ENCODE results near the gene FAM117A. TPM values are rescaled to one million over a fixed set of nuclear protein-coding genes. Genes with fewer than 3 reads are reported as not detected.

Gene FAM117A
- total RNA-seq, 1 experiment from 2014 or later, result 9.2 TPM

GRCh38 chr17:49695698-49696232 lies 68.2 kb downstream of the FAM117A start:
- Histone ChIP-seq H3K36me3 (no peaks in the 10 kb centered on the region), H3K27me3 (no peaks in the 10 kb centered on the region), H3K4me1 (no peaks in the 10 kb centered on the region), H3K27ac (no peak overlapping the region), H3K4me3 (no peak overlapping the region), H3K9me3 (replicated peaks) (no peaks in the 10 kb centered on the region)
- no peak for DNase-seq

GRCh38 chr17:49694847-49695697 lies 68.9 kb downstream of the FAM117A start:
- H3K27me3 ChIP-seq, result no peaks in the 10 kb centered on the region
- DNase-seq, result peak; percentile 40 to 68
- no peaks in the 10 kb centered on the region for H3K4me1 ChIP-seq
- H3K36me3 ChIP-seq, result no peaks in the 10 kb centered on the region
- H3K4me3 ChIP-seq, result no peak overlapping the region
- no peaks in the 10 kb centered on the region for H3K9me3 ChIP-seq (replicated peaks)
- no peak overlapping the region for H3K27ac ChIP-seq

GRCh38 chr17:49692751-49693150 lies 71.2 kb downstream of the FAM117A start:
- no peak overlapping the region for H3K4me3 ChIP-seq
- H3K36me3 ChIP-seq, result no peaks in the 10 kb centered on the region
- H3K9me3 ChIP-seq (replicated peaks), result no peaks in the 10 kb centered on the region
- H3K27me3 ChIP-seq, result no peaks in the 10 kb centered on the region
- no peak for DNase-seq
- H3K4me1 ChIP-seq, result peaks cover 7% of the 10 kb centered on the region; the same call in 1 of the 2 replicates
- H3K27ac ChIP-seq, result no peak overlapping the region

GRCh38 chr17:49691677-49692191 lies 72.2 kb downstream of the FAM117A start:
- DNase-seq, result no peak
- Histone ChIP-seq H3K27me3 (no peaks in the 10 kb centered on the region), H3K27ac (no peak overlapping the region), H3K4me3 (no peak overlapping the region), H3K9me3 (replicated peaks) (no peaks in the 10 kb centered on the region), H3K4me1 (peaks cover 7% of the 10 kb centered on the region; the same call in 1 of the 2 replicates), H3K36me3 (no peaks in the 10 kb centered on the region)

GRCh38 chr17:49691086-49691676 lies 72.8 kb downstream of the FAM117A start:
- H3K27ac ChIP-seq, result no peak overlapping the region
- DNase-seq, result no peak
- no peaks in the 10 kb centered on the region for H3K27me3 ChIP-seq
- H3K4me3 ChIP-seq, result no peak overlapping the region
- no peaks in the 10 kb centered on the region for H3K9me3 ChIP-seq (replicated peaks)
- H3K4me1 ChIP-seq, result peaks cover 7% of the 10 kb centered on the region; the same call in 1 of the 2 replicates
- H3K36me3 ChIP-seq, result no peaks in the 10 kb centered on the region

GRCh38 chr17:49690256-49690655 lies 73.7 kb downstream of the FAM117A start:
- Histone ChIP-seq H3K27me3 (no peaks in the 10 kb centered on the region), H3K36me3 (no peaks in the 10 kb centered on the region), H3K9me3 (replicated peaks) (no peaks in the 10 kb centered on the region), H3K27ac (no peak overlapping the region), H3K4me3 (no peak overlapping the region), H3K4me1 (peaks cover 7% of the 10 kb centered on the region; the same call in 1 of the 2 replicates)
- DNase-seq, result no peak

GRCh38 chr17:49688848-49689247 lies 75.1 kb downstream of the FAM117A start:
- peaks cover 7% of the 10 kb centered on the region; the same call in 1 of the 2 replicates for H3K4me1 ChIP-seq
- no peak overlapping the region for H3K27ac ChIP-seq
- DNase-seq, result no peak
- H3K36me3 ChIP-seq, result no peaks in the 10 kb centered on the region
- H3K27me3 ChIP-seq, result 0 out of 2 replicates have a peak, but pooled peaks cover 4% of the 10 kb centered on the region
- H3K9me3 ChIP-seq (replicated peaks), result no peaks in the 10 kb centered on the region
- no peak overlapping the region for H3K4me3 ChIP-seq

- Histone ChIP-seq H3K27me3 (0 out of 2 replicates have a peak, but pooled peaks cover 4% of the 10 kb centered on the region), H3K4me3 (no peak overlapping the region), H3K27ac (no peak overlapping the region), H3K36me3 (no peaks in the 10 kb centered on the region), H3K9me3 (replicated peaks) (no peaks in the 10 kb centered on the region), H3K4me1 (peaks cover 7% of the 10 kb centered on the region; the same call in 1 of the 2 replicates)
- peak in 1 of 2 experiments; percentile 41 for DNase-seq
Observed at GRCh38 chr17:49687878-49688491, 75.9 kb downstream of the FAM117A start.

GRCh38 chr17:49681106-49681979 lies 82.6 kb downstream of the FAM117A start:
- no peak overlapping the region for H3K4me3 ChIP-seq
- no peaks in the 10 kb centered on the region for H3K36me3 ChIP-seq
- DNase-seq, result no peak
- no peaks in the 10 kb centered on the region; the same call in 1 of the 2 replicates for H3K9me3 ChIP-seq (replicated peaks)
- peaks cover 5% of the 10 kb centered on the region; the same call in 1 of the 2 replicates for H3K4me1 ChIP-seq
- no peak overlapping the region for H3K27ac ChIP-seq
- H3K27me3 ChIP-seq, result 0 out of 2 replicates have a peak, but pooled peaks cover 4% of the 10 kb centered on the region

GRCh38 chr17:49680314-49680713 lies 83.6 kb downstream of the FAM117A start:
- H3K36me3 ChIP-seq, result no peaks in the 10 kb centered on the region; the same call in 1 of the 2 replicates
- no peak overlapping the region for H3K27ac ChIP-seq
- 0 out of 2 replicates have a peak, but pooled peaks cover 4% of the 10 kb centered on the region for H3K27me3 ChIP-seq
- no peaks in the 10 kb centered on the region; the same call in 1 of the 2 replicates for H3K9me3 ChIP-seq (replicated peaks)
- H3K4me3 ChIP-seq, result no peak overlapping the region
- H3K4me1 ChIP-seq, result peaks cover 8% of the 10 kb centered on the region; the same call in 1 of the 2 replicates
- DNase-seq, result no peak

GRCh38 chr17:49677933-49678847 lies 85.7 kb downstream of the FAM117A start, which contains the start of gene SPOP:
Gene SPOP, minus strand, starts transcription at chr17:49678097. Its CDS starts 55,287 bp downstream, at chr17:49622810.
- Histone ChIP-seq H3K36me3 (no peaks in the 10 kb centered on the region; the same call in 1 of the 2 replicates), H3K27ac (peak within 1 kb of the TSS; percentile 93), H3K4me1 (peaks cover 8% of the 10 kb centered on the region; the same call in 1 of the 2 replicates), H3K27me3 (no peaks in the 10 kb centered on the region), H3K9me3 (replicated peaks) (no peaks in the 10 kb centered on the region; the same call in 1 of the 2 replicates), H3K4me3 (peak within 1 kb of the TSS; percentile 65)
- DNase-seq, result peak; percentile 100

GRCh38 chr17:49677134-49677932 lies 86.6 kb downstream of the FAM117A start:
- no peaks in the 10 kb centered on the region; the same call in 1 of the 2 replicates for H3K36me3 ChIP-seq
- DNase-seq, result peak; percentile 97 to 98
- peak overlapping the region; percentile 65 for H3K4me3 ChIP-seq

More at GRCh38 chr17:49677134-49677932, 86.6 kb downstream of the FAM117A start:
- Histone ChIP-seq H3K4me1 (peaks cover 8% of the 10 kb centered on the region; the same call in 1 of the 2 replicates), H3K9me3 (replicated peaks) (no peaks in the 10 kb centered on the region; the same call in 1 of the 2 replicates), H3K27ac (peak overlapping the region; percentile 93), H3K27me3 (no peaks in the 10 kb centered on the region)

Data from SJCRH30 (cell line).